HG03064 (cell line): ENCODE results near the gene CPZ.
"Not testable (repeated sequence)": the region's sequence is repeated elsewhere in the genome, so short reads cannot be mapped to it uniquely, and the experiment has no call there.

Experiments
- ATAC-seq: cut with Tn5 transposase; IDR thresholded peaks from one replicate; pipeline ENCODE4 v1.9.1; 2021; ENCODE audit warnings: low read depth; ENCODE audit not compliant: unreplicated experiment

CPZ gene

GRCh38 chr4:8608714-8609391 lies 16.3 kb downstream of the CPZ start:
- no peak for ATAC-seq

- no peak for ATAC-seq
These were observed 16.8 kb downstream of the CPZ start for GRCh38 chr4:8609406-8609805.

DNA sequence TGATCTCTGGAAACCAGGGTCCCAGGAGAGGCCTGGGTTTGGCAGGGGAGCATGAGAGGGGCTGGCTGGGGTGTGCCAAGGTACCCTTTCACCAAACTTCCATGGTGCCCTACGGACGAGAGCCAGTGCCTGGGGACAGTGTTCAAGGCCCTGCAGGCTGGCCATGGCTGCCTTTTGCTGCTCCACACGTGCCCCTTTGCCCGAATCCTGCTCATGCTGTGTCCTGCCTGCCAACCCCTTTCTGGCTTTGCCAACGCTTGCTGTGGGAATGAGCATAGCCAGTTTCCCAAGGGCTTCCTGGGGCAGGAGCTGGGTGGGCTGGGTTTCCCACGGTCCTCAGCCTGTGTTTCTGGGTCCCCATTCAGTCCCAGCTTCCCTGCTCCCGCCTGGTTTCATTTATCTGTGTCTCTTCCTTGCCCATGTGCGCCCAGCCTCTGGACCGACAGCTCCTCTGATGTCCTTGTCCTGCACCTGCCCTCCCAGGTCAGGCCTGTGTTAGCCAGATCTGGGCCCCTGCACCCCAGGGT lies 17.3 kb downstream of the CPZ start:
- ATAC-seq = no peak

DNA sequence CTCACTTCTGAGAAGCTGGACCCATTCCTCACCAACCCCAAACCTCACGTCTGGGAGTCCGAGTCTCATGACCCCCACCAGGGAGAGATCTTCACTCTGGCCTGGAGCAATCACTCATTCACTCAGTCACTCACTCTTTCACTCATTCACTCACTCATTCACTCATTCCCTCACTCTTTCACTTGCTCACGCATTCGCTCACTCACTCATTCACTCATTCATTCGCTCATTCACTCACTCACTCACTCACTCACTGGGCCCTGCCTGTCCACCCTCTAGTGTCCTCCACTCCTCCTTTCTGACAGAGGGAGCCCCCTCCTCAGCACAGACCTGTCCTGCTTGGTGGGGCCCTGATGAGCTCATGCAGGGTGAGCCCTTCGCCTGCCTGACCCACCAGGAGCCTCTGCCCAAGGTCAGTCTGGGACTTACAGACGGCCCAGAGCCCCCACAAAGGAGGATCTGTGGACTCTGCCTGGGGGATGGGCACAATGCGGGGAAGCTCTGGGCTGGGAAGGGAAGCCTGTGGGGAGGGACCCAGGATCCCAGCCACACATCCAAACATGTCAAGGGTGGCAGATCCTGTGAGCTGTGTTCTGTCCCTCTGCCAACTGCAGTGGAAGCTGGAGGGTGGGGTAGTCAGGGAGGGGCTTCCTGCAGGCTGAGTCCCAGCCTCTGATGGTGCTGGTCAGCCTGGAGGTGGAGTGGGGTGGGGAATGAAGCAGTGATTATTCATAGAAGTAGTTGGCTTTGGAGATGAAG lies 18.5 kb downstream of the CPZ start:
- ATAC-seq = no peak

DNA sequence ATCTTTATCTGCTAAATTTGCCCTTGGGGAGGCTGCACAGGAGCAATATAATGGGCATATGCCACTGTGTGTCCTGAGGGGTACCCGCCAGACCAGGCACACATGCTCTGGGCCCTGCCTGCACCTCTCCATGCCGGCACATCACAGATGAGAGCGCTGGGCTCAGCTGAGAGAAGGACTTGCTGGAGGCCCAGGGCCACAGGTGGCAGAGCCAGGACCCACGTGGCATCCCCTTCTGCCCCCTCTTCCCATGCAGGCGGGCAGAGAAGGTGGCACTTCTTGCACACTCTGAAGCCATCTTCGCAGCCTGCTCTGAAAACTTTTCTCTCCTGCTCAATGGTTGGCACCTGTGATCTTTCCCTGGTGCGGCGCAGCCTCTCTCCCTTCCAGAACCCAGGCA lies 20.1 kb downstream of the CPZ start:
- ATAC-seq = no peak

- no peak for ATAC-seq
These were observed 21.1 kb downstream of the CPZ start for GRCh38 chr4:8613421-8614364.

DNA sequence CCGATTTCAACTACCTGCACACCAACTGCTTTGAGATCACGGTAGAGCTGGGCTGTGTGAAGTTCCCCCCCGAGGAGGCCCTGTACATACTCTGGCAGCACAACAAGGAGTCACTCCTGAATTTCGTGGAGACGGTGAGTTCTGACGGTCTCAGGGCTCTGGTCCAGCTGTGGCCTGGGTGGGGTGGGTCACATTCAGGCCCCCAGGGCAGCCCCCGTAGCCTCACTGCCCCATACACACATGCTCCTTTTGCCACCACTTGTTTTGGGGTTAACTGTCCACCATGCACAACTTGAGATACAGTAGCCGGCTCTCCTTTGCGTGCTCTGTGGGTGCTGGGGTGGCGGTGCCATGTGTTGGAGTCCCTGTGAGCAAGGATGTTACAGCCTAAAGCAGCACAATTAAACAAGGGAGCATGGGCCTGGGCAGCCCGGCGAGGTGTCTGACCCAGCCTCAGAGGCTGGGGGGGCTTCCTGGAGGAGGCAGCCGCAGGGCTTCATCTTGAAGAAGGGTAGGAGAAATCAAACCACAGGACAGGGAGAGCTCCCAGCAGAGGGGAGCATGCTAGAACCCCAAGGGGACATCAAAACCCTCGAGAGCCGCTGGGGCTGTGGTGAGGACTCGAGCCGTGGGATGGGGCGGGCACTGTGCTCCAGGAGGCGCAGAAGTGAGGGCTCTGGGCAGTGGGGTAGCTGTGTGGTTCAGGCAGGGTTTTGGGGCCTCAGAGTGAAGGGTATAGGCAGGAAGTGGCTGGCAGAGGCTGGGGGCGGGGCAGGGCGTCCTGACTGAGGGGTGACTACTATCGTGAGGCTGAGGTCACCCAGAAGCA lies 22.0 kb downstream of the CPZ start:
- no peak for ATAC-seq

DNA sequence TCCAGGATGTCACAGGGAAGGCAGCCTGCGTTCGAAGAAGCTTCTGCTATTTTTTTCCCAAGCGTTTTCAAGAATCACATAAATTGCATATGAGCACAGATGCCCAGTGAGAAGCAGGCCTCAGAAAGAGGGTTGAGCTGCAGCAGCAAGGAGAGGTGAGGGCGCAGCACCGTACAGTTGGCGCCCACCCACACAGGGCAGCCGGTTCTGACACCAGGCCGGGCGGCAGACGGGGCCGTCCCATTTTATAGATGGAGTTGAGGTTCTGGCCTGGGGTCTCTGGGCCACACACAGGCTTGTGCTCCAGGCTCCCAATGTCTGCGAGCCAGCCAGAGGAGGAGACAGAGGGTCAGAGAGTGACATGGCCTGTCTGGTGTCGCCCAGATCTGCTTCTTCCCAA lies 22.8 kb downstream of the CPZ start:
- no peak for ATAC-seq

GRCh38 chr4:8615921-8616787 lies 23.6 kb downstream of the CPZ start:
- no peak for ATAC-seq

DNA sequence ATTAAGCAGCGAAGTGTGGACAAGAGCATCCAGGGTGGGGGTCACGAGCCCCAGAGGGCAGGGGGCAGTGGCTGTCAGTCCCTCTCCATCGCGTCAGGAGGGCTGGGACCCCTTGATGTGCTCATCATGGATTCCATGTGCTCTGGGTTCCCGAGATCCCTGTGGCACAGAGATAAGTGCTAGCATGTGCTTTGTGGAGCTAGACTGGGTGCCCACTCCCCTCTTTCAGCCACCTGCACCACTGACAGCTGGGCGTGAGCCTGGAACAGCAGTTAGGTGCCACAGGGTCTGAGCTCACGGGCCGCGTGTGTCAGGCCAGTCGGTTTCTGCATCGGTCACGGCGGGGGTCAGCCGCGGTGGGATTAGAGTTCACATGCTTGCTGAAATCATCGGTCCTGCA lies 24.3 kb downstream of the CPZ start:
- ATAC-seq = no peak

- ATAC-seq = no peak
These were observed 25.0 kb downstream of the CPZ start for GRCh38 chr4:8617486-8618040.

DNA sequence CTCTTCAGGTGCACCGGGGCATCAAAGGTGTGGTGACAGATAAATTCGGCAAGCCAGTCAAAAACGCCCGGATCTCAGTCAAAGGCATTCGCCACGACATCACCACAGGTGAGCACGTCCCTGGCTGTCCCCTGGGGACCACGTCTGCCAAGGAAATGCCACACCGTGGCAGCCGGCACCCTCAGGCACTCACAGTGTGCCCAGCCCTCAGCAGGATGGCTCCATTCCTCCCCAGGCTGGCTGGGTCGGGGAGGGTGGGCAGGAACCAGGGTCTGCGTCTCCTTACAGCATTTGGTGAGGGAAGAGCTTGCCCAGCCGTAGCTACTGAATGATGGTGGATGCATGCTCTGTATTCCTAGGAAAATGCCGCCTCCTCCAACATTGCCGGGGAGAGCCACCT lies 25.9 kb downstream of the CPZ start:
- ATAC-seq = no peak

- ATAC-seq = no peak
These were observed 26.6 kb downstream of the CPZ start for GRCh38 chr4:8618961-8619720.

DNA sequence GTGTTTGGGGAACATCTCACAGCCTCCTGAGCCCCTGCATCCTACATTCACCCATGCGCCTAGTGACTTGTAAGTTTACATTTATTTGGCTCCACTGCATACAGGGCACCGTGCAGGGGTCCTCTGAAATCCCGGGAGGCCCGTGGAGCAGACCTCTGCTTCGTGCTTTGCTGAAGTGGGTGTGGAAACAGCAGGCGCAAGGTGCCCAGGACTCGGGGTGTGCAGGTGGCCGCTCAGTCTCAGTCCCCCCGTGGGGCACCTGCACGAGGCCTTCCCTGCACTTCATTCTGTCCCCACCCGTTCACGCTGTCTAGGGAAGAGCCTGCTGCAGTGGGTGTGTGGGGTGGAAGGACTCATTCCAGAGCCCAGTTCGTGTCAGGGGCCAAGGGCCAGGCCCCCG lies 28.6 kb downstream of the CPZ start:
- ATAC-seq = not testable (repeated sequence)

- not testable (repeated sequence) for ATAC-seq
These were observed 32.2 kb downstream of the CPZ start for GRCh38 chr4:8624601-8625272.

DNA sequence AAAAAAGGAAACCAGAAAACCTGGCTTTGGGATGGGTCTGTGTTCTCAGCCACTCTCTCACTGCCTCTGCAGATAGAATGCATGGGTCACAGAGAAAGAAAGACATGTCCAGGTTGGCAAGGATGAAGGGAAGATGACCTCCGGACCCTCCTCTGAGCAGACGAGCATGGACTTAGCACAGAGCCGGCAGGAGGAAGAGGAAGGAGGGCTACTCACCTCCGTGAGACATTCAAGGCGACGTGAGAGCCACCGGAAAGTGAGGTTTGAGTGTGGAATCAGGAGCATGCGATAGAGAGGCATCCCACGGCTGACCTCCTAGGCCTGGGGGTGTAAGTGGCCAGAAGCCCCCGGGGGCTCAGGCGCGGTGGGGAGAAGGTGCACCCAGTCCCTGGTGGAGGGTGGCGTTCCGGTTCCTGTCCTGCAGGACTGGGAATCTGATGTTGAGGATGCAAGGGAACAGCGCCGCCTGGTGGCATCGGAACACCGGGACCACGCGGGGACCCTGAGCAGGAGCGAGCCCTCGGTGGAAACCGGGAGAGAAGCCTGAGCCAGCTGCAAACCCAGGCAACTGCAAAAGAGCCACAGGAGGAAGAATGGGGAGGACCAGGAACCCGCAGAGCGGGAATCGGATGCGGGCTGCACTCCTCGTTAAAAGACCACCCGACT lies 37.8 kb downstream of the CPZ start:
- ATAC-seq = not testable (repeated sequence)

DNA sequence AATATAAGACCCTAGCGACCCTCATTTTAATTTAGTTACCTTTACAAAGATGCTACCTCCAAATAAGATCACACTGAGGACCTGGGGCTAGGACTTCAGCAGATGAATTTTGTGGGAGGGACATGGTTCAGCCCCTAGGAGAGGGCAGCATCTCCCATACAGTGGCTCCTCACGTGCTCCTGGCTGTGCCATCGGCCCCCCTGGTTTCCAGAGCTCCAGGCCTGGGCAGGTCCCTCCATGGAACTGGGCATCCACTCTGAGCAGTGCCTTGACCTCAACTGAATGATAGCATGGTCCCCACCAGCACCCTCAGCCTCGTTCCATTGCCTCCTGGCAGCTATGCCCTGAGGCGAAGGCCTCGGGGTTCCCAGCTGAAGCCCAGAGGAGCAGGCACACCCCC lies 39.3 kb downstream of the CPZ start:
- ATAC-seq = not testable (repeated sequence)
